IMR-90 (cell line): ENCODE measurements around the gene SIGLEC11. TPM values are rescaled to one million over a fixed set of nuclear protein-coding genes. Genes with fewer than 3 reads are reported as not detected.

Source experiments
- ATAC-seq: fragments of 200-7000 bp; cut with Tn5 transposase; 2 replicates; pipeline ENCODE4 v1.9.1; 2020; ENCODE audit warnings: low read depth, mild to moderate bottlenecking, moderate library complexity
- BruUV-seq: library from RNA; stranded (reverse); fragments of 400-500 nt; replicated peaks from 2 replicates; lab custom pipeline; 2021; lab: Mats Ljungman, UMichigan
- CTCF ChIA-PET: fragments of 300-600 bp; formaldehyde crosslinking; extraction: SDS; loops from one replicate; lab custom pipeline; 2021; ENCODE audit warnings: antibody characterized with exemption; lab: Yijun Ruan, JAX
- POLR2A ChIA-PET: fragments of 300-600 bp; sonication (Branson Sonifier 250); formaldehyde crosslinking; loops from one replicate; lab custom pipeline; 2022; ENCODE audit warnings: antibody characterized with exemption; ENCODE audit not compliant: unreplicated experiment; lab: Charles Lee
- DNase-seq: peaks from one replicate; pipeline ENCODE4 v3.0.0; 2013
- H2AFZ ChIP-seq: replicated peaks from 2 replicates; pipeline ENCODE3; 2013; ENCODE audit warnings: low read length, mild to moderate bottlenecking; ENCODE audit not compliant: poor library complexity
- H2AK5ac ChIP-seq: 2 replicates; pipeline ENCODE4 v1.6.1; 2013; ENCODE audit warnings: low read depth, low read length, inconsistent platforms
- H2AK9ac ChIP-seq: replicated peaks from 2 replicates; pipeline ENCODE3; 2013; ENCODE audit warnings: mild to moderate bottlenecking, low read depth, low read length, moderate library complexity; ENCODE audit not compliant: poor library complexity
- H2BK120ac ChIP-seq: 2 replicates; pipeline ENCODE4 v1.6.1; 2013; ENCODE audit warnings: low read depth, low read length, inconsistent platforms
- H2BK15ac ChIP-seq: 3 replicates; pipeline ENCODE4 v1.6.1; 2013; ENCODE audit warnings: low read depth, low read length, inconsistent platforms
- H2BK20ac ChIP-seq: 2 replicates; pipeline ENCODE4 v1.6.1; 2013; ENCODE audit warnings: low read depth, mild to moderate bottlenecking, inconsistent platforms, low read length, moderate library complexity
- H2BK5ac ChIP-seq: 2 replicates; pipeline ENCODE4 v1.6.1; 2013; ENCODE audit warnings: mild to moderate bottlenecking, low read depth, low read length, inconsistent platforms; ENCODE audit not compliant: poor library complexity, severe bottlenecking
- H3K14ac ChIP-seq: replicated peaks from 2 replicates; pipeline ENCODE4 v1.6.1; 2013; ENCODE audit warnings: low read depth, low read length, inconsistent platforms
- H3K18ac ChIP-seq: 2 replicates; pipeline ENCODE4 v1.6.1; 2013; ENCODE audit warnings: low read depth, low read length, control low read depth
- H3K23ac ChIP-seq: 2 replicates; pipeline ENCODE4 v1.6.1; 2013; ENCODE audit warnings: low read depth, low read length, inconsistent platforms
- H3K27ac ChIP-seq: 2 replicates; pipeline ENCODE4 v1.5.1; 2013; ENCODE audit warnings: mild to moderate bottlenecking, control low read depth, low read length; ENCODE audit not compliant: insufficient read depth
- H3K27me3 ChIP-seq: 2 replicates; pipeline ENCODE4 v1.6.1; 2013; ENCODE audit warnings: low read length; ENCODE audit not compliant: control insufficient read depth, insufficient read depth
- H3K36me3 ChIP-seq: 2 replicates; pipeline ENCODE4 v1.6.1; 2013; ENCODE audit warnings: low read length, mixed read lengths; ENCODE audit not compliant: control insufficient read depth, insufficient read depth
- H3K4ac ChIP-seq: 2 replicates; pipeline ENCODE4 v1.6.1; 2013; ENCODE audit warnings: low read depth, low read length, inconsistent platforms
- H3K4me1 ChIP-seq: 2 replicates; pipeline ENCODE4 v1.6.1; 2013; ENCODE audit warnings: low read length, mixed read lengths; ENCODE audit not compliant: control insufficient read depth, insufficient read depth
- H3K4me2 ChIP-seq: 2 replicates; pipeline ENCODE4 v1.6.1; 2013; ENCODE audit warnings: low read depth, mild to moderate bottlenecking, control low read depth, low read length, moderate library complexity
- H3K4me3 ChIP-seq: 2 replicates; pipeline ENCODE4 v1.5.1; 2013; ENCODE audit warnings: low read depth, mild to moderate bottlenecking, control low read depth, low read length, moderate library complexity; ENCODE audit not compliant: insufficient read depth
- H3K56ac ChIP-seq: 2 replicates; pipeline ENCODE4 v1.6.1; 2013; ENCODE audit warnings: low read length, inconsistent platforms; ENCODE audit not compliant: insufficient read depth; ENCODE audit errors: extremely low read depth
- H3K79me1 ChIP-seq, 2 experiments: 2 replicates each; pipeline ENCODE4 v1.6.1; 2013; ENCODE audit warnings: low read length in 2 of 2, inconsistent platforms in 1 of 2, low read depth in 1 of 2
- H3K9ac ChIP-seq: 2 replicates; pipeline ENCODE4 v1.6.1; 2013; ENCODE audit warnings: low read depth, low read length, control low read depth
- H3K9me1 ChIP-seq: 2 replicates; pipeline ENCODE4 v1.6.1; 2013; ENCODE audit warnings: low read length, inconsistent platforms; ENCODE audit not compliant: insufficient read depth
- H3K9me3 ChIP-seq: 2 replicates; pipeline ENCODE4 v1.6.1; 2013; ENCODE audit warnings: low read length; ENCODE audit not compliant: control insufficient read depth, insufficient read depth
- H4K20me1 ChIP-seq: 2 replicates; pipeline ENCODE4 v1.6.1; 2013; ENCODE audit warnings: low read length, inconsistent platforms; ENCODE audit not compliant: insufficient read depth
- H4K5ac ChIP-seq: 2 replicates; pipeline ENCODE4 v1.6.1; 2013; ENCODE audit warnings: mild to moderate bottlenecking, low read depth, low read length, control low read depth
- H4K8ac ChIP-seq, 2 experiments: 2 replicates each; pipeline ENCODE4 v1.6.1; 2013; ENCODE audit warnings: low read depth in 2 of 2, low read length in 2 of 2, control low read depth in 1 of 2, inconsistent platforms in 1 of 2
- H4K91ac ChIP-seq: 2 replicates; pipeline ENCODE4 v1.6.1; 2013; ENCODE audit warnings: low read depth, low read length, inconsistent platforms; ENCODE audit not compliant: insufficient read depth
- BHLHE40 ChIP-seq: fragments of 150-350 bp; IDR thresholded peaks from 2 replicates; pipeline ENCODE4 v1.6.1; 2016; ENCODE audit warnings: mild to moderate bottlenecking, low read depth, low read length
- CTCF ChIP-seq: conservative IDR thresholded peaks from 2 replicates; pipeline ENCODE4 v1.5.1; 2012; ENCODE audit warnings: mild to moderate bottlenecking, low read depth, low read length, improper control_type of control experiment
- RFX5 ChIP-seq: IDR thresholded peaks from 2 replicates; pipeline ENCODE4 v1.8.0; 2012; ENCODE audit warnings: low read depth, mild to moderate bottlenecking, low read length, moderate library complexity
- WGBS, 2 experiments: methylation state at CpG; one replicate each; pipeline versions ENCODE4 v1.1.5 to v1.1.7; 2013; ENCODE audit warnings: missing lambda C conversion rate in 2 of 2; ENCODE audit not compliant: insufficient read length in 1 of 2; ENCODE audit errors: extremely low coverage in 2 of 2; 5-methylcytosine and 5-hydroxymethylcytosine counted together
- dilution Hi-C: fragments of 300-500 bp; cut with HindIII; formaldehyde crosslinking; loops from one replicate; pipeline ENCODE4 v1.14.3; 2018; ENCODE audit warnings: low sequenced_read_pairs; ENCODE audit not compliant: unreplicated experiment
- in situ Hi-C: fragments of 300-500 bp; cut with MboI; formaldehyde crosslinking; loops from 3 replicates; pipeline ENCODE4 v1.14.3; 2019; ENCODE audit warnings: low sequenced_read_pairs, inconsistent platforms, mixed read lengths
- intact Hi-C: fragments of 100-400 bp; cut with micrococcal nuclease; formaldehyde crosslinking; loops from 2 replicates; pipeline ENCODE4 v1.10.0; 2022
- polyA plus RNA-seq, 3 experiments: library from polyadenylated mRNA; depleted of rRNA; stranded (reverse); fragments of >200 nt; gene quantifications; 2 replicates each; pipeline ENCODE4 v1.2.3, GENCODE V29; 2012; ENCODE audit warnings: low replicate concordance in 1 of 3
- total RNA-seq: library from RNA; depleted of rRNA; stranded (reverse); fragments of >200 nt; gene quantifications from 2 replicates; pipeline ENCODE4 v1.2.3, GENCODE V29; 2012

Gene SIGLEC11
- total and polyA plus RNA-seq, 2 of the 4 experiments (the other 2 are of a cell fraction) = not detected

GRCh38 chr19:50003254-50003788, 42.3 kb upstream of the SIGLEC11 start (continued):
- no peak for TF ChIP-seq CTCF
- no peak for TF ChIP-seq RFX5
- no peak for TF ChIP-seq BHLHE40

GRCh38 chr19:50002386-50002960, 41.5 kb upstream of the SIGLEC11 start:
- ChIA-PET POLR2A (no interaction called here), CTCF (interaction anchor here (1.4 kb wide), 1 partner anchor 11 kb away, joined by 3 read pairs; no protein-coding TSS in a partner anchor)
- Histone ChIP-seq H3K9ac (no peak overlapping the region), H2AFZ (no peak overlapping the region), H3K14ac (no peak overlapping the region), H3K27ac (no peak overlapping the region), H3K4me2 (no peak overlapping the region), H4K5ac (no peak overlapping the region), H2AK9ac (no peak overlapping the region), H3K4ac (no peak overlapping the region), H3K36me3 (peaks cover 67% of the 10 kb centered on the region), H4K91ac (no peak overlapping the region), H3K4me1 (peaks cover 10% of the 10 kb centered on the region), H2BK120ac (no peak overlapping the region), H3K79me1 (peaks cover 12 to 56% of the 10 kb centered on the region in 2 experiments), H2BK20ac (no peak overlapping the region), H2BK15ac (no peak overlapping the region), H4K20me1 (peaks cover 26% of the 10 kb centered on the region), H2AK5ac (peak overlapping the region; percentile 60; the same call in 1 of the 2 replicates), H3K9me3 (no peaks in the 10 kb centered on the region), H3K18ac (no peak overlapping the region), H3K4me3 (no peak overlapping the region), H3K27me3 (no peaks in the 10 kb centered on the region), H3K9me1 (peaks cover 22% of the 10 kb centered on the region), H2BK5ac (no peak overlapping the region), H3K56ac (no peak overlapping the region), H3K23ac (no peak overlapping the region), H4K8ac (no peak overlapping the region)
- DNase-seq (no peak), ATAC-seq (no peak)
- intact Hi-C loops (no loop called here), dilution Hi-C loops (no loop called here), in situ Hi-C loops (no loop called here)
- 91% methylated on average over 3 of the region's 6 CpGs; no CpG with 5 or more reads in 1 of the 2 experiments for WGBS, 2 experiments
- no peak for TF ChIP-seq BHLHE40
- no TSS peak for BruUV-seq
